Stimulated activated CD8-positive, alpha-beta memory T cell treated with anti-CD3 and anti-CD28 coated beads, Interleukin-2, amount 100 ng/mL, for 1 hour (primary cell): ENCODE measurements around the gene PRKAG2.

Experiments used
- DNase-seq, 2 donors: peaks; one replicate each; pipeline ENCODE4 v3.0.0-alpha.2; 2020; ENCODE audit warnings: low read depth in 2 of 2

The PRKAG2 gene

DNA sequence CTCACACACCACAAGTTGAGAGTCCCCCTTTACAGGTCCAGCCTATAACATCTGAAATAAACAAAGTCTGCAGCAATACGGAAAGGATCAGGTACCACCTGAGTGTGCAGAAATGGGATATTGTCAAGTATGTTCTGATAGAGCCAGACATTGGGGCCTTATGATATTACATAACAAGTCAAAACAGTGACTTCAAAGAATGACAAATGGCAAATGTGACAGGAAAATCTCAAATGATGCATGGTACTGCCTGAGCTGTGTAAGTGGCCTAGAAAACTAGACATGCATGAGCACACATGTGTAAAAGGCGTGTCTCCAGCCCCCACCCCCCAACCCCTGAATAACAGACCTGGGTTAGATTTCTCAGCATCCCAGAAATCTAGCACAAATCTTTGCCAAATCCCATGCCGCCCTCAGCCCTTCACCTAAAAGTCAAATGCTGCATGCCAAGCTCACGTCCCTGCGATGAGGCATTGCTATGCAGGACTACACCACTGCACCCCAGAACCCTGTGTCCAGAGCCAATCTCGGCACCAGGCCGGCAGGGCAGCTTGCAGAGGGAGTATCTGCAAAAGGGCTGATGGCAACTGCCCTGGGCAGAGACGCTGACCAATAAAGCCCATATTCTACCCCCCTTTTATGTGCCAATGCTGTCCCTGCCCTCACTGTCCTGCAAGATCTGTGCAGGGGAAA lies 58.8 kb downstream of the PRKAG2 start:
- DNase-seq, result no peak

DNA sequence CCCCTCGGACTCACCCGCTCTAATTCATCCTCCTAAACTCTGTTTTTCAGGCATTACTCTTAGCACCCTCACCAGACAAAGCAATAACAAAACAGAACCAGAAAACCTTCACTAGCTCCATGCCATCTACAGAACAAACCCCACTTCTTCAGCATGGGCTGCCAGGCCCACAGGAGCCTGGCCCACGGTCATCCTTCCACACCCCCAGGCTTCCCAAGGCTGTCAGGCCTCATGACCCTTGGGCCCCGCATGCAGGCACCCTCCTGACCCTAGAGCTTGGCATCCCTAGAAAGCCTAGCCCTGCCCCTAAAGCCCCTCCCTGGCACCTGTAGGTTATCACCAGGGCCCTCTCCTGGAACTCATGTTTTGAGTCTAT lies 59.6 kb downstream of the PRKAG2 start:
- no peak for DNase-seq

DNA sequence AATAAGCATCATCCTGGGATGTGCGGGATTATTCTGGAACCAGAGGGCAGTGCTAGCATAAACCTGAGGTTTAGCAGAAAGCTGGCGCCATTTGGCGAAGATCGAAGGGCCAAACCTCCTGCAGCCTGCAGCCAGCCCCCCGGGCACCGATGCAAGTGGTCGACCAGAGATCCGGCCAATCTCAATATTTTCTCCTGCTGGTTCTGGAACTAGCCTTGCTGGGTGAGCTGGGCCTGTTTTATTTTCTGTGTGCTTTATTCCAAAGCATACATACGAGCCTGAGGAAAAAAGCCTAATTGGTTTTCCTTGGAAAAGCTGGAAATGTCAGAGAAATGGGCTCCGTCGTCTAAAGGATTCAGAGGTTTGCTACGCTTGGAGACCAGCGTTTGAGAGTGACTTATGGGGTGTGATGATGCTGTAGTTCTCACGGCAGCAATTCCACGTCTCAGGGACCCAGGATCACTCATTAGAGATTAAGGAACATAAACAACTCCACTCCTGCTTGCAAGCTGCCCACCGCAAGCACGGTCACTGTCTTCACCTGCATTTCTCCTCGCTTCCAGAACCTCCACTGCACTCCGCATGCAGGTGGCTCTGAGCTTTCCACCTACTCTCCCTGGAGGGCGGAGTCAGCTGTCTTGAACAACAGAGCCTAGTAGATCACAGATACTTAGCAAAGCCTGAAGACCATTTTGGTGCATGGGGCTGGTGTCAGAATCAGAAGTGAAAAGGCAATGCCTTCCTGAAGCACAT lies 60.2 kb downstream of the PRKAG2 start:
- DNase-seq, result no peak

DNA sequence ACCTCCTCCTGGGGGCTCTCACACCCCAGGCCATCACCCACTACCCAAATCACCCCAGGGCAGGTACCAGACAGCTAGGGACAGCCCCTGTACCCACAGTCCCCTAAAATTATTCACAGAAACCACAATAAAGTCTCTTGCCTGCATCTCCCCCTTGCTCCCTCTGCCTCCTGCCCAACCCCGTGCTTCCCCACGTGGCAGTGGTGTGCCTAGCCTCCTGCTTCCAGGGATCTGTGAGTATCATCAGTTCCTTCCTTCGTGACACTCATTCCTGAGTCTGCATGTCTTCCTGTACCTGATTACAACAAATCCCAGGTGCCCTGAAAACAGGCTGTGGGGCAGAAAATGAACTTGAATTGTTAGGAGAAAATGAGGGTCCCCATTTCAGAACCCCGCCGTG lies 61.5 kb downstream of the PRKAG2 start:
- no peak for DNase-seq

DNA sequence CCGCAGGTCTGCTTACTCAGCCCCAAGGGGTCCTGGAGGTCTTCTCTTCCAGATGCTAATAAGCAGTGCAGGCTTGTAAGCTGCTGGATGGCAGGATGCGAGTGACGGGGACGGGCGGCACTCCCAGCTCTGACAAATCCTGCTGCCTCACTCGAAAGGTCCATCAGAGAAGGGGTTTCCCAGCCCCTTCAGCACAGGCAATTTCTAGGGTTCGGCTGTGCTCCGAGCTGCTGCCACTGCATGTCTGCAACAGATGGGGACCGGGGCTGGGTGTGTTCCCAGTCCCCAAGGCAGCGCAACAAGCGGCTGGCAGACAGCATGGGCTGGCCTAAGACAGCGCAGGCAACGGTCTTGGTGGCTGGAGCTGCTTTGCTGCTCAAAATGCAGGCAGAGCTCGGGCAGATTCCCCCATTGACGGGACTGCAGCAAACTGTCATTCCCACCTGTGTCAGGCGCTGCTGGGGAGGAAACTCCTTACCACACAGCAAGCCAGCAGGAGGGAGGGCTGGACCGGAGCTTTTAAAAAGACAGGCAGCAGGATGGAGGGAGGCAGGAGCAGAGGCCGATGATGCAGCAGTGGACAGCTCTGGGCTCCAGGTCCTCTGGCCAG lies 62.4 kb downstream of the PRKAG2 start:
- no peak for DNase-seq

DNA sequence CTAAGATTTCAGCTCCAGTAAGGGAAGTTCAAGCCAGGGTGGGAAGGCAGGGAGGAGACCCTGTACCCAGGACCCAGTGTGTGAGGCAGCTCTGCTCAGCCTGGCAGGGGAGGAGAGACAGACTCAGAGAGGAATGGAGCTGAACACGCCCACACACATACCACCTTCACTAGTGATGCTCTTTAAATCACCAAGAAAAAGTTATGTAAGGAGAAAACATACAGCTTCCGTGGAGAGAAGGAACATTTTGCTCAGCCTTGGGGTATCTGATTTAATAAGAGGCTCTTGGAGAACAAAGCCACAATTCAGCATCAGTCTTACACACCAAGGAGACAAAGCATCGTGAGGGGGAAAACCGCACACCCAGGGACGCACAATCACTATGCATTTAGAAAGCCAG lies 62.9 kb downstream of the PRKAG2 start:
- no peak for DNase-seq

DNA sequence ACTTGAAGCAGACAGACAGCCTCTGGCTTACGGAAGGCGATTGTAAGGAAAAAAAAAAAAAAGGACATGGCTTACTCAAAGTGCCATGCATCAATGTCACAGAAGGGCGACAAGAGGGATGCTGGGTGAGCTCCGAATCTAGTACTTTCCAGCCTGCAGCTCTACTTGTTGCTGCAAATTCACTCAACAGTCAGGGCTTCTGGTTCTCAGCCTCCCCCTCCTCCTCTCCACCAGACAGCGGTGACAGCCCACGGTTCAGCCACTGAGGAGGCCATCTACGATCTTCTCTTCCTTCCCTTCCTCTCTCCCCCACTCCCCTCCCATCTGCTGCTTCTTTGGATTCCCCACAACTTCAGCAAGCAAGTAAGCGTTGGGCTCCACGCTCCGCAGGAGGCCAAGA lies 63.5 kb downstream of the PRKAG2 start:
- no peak for DNase-seq

DNA sequence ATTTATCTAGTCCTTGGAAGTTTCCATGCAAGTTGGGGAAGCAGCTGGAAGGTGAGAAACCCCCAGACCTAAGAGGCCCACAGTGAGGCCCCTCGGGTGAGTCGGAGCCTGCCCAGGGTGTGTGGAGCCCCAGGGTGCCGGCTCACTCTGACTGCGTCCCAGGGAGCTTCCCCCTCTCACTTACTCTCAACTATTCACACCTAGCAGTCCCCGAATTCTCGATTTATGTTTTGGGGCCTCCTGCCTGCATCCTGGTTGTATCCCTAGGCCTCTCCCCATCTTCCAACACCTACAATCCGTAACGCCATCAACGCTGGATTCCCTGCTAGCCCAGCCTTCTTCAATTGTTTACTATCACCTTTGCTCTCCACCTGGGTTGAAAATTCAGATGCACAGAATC lies 63.9 kb downstream of the PRKAG2 start:
- DNase-seq, result no peak

DNA sequence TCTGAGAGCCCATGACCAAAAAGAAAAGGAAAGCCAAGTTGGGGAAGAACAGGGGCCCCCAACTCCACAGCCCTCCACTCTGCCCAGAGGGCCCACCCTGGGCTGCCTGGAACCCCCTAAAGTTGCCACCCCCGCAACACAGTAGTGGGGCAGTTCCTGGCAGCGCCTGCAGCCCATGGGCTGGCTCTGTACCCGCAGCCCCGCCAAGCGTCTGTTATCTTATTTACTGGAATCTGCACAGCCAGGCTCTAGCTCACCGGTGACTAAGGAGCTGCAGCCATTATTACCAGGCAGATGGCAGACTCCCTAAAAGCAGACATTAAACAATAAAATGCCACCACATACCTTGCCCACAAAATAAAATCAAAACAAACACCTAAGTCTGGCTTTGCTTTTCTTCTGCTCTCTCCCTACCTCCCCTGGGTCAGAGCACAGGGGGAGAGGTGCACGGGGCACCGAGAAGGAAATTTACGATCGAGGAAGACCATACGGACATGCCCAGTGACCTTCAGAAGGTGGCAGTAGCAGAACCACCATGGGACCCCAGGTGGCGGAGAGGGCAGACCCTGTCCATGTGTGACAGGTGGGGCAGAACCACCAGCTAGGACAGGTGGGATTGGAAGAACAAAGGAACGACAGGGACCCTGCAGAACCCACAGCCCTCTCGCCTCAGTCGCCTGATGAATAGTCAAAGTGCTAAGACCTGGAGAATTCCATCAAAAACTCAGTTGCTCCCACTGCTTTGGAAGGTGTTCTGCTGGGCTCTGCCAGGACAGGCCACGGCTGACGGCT lies 66.3 kb downstream of the PRKAG2 start:
- DNase-seq, result no peak

DNA sequence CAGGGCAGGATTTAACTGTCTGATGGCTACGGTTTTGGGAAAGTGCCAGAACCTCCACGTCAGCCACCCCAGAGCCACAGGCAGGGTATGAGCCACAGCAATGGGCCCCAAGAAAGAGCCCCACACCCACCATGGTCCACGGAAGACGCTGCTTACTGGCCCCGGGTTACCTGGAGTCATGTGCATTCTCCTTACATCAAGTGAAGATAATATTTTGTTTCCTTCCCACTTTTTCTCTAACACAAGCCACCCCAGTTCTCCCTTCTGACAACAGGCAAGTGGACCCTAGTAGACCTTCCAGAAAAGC lies 67.1 kb downstream of the PRKAG2 start:
- no peak for DNase-seq

DNA sequence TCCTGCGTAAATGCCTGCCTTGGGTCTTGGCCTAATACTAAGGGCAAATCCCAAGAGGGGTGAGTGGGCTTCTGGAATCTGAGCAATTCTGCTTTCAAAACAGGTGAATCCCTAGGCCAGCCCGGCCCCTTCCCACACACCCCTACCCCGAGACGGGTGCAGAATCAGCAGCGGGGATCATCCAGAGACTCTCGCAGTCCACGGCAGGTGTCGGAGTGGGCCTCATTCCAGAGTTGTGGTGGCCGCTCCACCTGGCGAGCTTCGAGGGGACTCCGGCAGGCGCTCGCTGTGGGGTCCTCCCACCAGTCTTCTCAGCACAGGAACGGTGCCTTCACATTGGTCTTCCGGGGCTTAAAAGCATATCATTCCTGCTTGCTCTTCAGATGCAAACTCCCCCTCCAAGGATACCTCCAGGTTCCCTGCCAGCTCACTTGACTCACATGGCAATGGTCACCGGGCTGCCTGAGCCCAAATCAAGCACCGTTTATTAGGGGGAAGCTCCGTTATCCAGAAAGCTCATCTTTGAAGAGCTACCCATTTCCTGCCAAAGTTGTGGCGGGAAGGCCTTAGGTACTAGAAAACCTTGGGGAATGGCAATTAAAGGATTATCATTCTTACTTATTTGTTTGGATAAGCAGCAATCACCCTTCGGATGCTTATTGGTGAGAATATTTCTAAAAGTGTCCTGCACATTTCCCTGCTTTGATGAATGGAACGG lies 67.6 kb downstream of the PRKAG2 start:
- DNase-seq, result no peak

DNA sequence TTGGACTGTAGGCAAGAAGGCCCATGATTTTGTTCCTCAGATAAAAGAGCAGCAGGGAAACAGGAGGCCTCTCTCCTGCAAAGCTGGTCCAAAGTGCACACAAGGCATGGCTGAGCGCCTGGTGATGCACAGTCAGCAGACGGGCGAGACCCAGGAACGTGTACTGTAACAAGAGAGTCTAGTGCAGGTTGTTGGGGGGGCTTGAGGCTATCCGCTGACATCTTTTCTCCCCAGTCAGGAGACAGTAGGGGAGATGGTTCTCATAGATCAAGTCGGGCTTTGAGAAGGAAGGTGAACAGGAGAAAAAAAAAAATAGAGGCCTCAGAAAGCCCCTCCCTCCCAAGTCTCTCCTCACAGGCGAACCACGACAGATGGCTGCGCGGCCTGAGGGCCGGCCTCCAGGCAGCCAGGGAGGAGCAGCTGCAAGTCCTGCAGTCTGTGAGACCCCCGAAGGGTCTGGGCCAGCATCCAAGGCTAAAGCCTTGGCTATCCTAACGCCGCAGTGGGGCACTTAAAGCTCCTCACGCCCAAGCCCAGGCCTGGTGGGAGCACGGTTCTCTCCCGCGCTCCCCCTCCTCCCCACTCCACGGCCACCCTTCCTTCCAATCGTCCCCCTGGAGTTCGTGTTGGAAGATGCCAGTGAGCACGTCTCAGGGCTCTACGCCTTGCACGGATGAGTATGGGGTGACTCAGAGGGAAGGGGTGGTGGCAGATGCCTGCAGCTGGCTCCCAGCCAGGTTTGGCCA lies 68.3 kb downstream of the PRKAG2 start:
- no peak for DNase-seq

DNA sequence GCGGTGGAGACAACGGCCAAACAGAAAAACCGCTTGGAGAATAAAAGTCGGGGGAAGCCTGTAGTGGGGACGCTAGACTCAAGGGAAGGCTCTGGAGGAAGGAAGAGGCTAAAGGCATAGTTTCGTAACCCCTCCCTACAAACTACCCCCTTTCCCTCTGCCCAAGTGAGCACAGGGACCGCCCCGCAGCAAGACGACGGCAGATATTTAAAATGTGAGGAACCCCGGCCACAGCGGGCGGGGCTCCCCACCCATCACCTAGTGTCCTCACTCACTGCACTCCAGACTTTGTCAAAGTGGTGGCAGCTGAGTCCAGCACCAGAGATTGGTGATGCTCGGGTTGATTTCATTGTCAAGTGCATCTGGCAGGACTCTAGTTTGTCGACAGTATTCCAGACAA lies 69.1 kb downstream of the PRKAG2 start:
- DNase-seq, result no peak

DNA sequence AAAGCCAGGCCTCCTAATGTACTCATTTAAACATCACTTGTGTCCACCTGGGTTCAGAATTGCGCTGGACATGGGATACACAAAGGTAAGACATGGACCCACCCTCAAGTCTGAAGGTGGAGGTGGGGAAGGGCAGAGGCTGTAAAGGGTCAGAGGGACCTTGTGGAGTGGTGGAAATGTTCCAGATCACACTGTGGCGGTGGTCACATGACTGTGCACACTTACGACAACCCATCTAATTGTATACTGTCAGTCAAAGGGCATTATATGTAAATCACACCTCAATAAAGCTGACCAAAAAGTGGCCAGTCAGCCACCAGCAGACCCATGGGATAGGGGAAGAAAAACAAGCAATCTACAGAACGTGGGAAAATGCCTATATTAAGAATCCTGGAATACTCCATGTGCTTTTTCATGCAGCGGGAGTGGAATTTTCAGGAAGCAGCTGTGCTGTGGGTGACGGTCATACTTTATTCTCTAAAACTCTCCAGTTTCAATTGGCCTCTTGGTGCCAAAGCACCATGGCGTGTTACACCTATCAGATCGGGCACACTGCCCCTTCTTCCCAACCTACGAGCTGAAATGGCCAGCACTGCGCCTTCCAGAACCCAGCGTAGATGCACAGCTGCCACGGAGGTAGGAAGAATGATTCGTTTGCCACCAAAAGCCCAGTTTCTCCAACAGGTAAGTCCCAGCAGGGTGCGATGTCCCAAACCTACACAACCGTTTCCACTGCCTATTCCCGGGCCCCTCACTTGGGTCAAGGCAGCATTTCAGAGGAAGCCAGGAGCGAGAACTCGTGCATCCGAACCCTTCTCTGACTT lies 69.8 kb downstream of the PRKAG2 start:
- DNase-seq, result no peak

DNA sequence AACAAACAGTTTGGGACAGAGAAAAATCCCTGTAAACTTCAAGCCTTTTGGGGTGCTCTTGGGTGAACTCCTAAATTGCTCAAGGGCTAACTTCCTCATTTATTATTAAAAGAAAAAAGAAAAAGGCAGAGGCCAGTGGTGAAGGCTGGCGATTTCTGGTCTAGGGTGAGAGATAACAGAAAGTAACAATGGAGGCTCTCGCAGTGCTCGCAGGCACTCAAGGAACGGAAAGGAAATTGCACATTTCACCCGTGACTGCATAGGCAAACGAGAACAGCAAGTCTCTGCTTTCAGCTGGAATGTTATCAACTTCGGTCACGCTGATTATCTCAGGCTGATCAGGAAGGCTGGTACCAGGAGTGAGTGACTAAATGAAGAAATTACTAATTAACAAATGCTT lies 70.7 kb downstream of the PRKAG2 start:
- no peak for DNase-seq

DNA sequence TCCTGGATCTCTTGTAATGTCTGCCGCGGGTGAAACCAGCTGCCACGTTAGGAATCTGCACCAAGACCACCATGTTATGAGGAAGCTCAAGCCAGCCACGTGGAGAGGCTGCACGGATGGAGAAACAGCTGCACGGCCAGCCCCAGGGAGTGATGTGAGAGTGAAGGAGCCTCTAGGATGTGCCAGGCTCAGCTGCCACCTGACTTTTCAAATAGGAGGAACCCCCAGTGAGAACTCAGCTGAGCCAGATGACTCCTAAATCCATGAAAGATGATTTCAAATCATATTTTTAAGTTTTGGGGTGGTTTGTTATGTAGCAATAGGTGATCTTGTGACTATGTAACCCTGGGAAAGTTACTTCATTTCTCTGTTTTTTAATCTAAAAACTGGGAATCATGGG lies 71.7 kb downstream of the PRKAG2 start:
- no peak for DNase-seq

DNA sequence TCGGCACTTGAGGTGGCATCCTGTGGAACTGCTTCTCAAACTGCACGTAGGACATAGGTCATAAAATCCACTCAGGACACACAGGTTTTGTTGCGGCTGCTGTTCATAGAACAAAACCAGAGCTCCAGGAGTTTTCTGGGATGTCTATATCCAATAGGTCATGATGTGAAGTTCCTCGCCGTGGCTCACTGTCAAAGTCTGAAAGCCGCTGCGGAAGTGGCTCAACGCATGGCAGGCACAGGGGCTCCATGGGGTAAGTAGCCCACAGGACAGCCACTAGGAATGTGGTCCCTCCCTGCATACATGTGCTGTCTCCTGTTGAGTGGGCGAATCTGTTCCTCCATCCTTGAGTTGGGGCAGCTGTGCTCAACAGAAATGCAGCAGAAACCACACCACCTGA lies 72.2 kb downstream of the PRKAG2 start:
- DNase-seq, result no peak

DNA sequence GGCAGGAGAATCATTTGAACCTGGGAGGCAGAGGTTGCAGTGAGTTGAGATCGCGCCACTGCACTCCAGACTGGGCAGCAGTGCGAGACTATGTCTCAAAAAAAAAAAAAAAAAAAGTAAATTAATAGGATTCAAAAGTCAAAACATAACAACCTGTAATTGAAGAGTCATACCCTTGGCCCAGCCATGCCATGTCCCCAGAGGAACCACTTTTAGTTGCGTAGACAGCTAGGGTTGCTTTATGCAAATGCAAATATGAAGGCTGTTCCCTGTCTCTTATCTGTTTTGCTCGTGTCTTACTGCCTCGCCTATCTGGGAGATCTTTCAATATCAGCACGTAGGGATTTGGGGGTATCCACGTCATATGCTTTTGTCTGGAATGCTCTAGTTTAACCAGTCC lies 73.1 kb downstream of the PRKAG2 start:
- DNase-seq, result no peak

DNA sequence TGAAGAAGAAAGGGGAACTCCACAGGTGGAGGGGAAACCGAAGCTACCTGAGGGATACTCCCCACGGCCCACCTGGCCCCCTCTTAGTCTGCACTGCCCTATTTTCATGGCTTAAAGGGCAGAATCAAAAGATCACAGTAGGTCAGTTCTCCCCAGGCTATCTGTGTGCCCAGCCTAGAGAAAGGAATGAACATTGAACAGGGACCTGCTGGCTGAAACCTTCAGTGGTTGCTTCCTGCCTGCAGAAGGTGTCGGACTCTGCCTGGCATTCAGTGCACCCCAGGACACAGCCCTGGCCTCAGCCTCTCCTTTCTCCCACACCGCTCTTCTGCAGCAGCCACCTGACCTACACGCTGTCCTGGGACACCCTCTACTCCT lies 74.5 kb downstream of the PRKAG2 start:
- no peak for DNase-seq

DNA sequence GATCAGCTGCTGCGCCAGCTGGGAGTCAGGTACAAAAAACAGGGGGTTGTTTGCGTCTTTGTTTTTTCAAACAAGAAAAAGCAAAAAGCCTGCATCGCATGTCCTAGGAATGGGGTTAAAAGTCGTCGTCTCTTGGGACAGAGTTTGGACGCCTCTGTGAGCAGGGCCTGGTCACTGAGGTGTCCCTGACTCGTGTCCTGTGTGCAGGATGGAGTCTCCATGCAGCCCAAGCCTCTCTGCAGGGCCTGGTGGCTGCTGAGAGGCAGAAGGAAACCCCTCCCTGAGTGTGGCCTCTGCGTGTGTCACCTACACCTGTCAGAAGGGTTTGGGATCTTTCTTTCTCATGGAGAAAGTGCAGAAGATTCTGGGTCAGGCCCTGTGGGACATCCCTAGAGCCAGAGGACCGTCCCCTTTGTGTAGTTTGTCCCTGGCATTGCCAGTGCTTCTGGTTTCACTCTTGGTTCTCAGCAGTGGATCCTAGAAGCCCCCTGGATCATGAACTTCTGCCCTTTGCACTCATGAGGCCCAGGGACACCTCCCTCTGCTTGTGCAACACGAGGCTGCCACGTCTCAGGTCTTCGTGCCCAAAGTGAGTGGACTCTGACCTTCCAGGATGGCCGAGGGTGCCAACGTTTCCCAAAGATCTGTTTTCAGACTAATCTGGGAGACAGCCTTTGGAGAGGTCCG lies 75.0 kb downstream of the PRKAG2 start:
- no peak for DNase-seq
